Measurements from ENCODE around the gene MYOG. TPM values are rescaled to one million over a fixed set of nuclear protein-coding genes. Genes with fewer than 3 reads are reported as not detected.

MYOG gene
- total and polyA plus RNA-seq, 11 donors = not detected

DNA sequence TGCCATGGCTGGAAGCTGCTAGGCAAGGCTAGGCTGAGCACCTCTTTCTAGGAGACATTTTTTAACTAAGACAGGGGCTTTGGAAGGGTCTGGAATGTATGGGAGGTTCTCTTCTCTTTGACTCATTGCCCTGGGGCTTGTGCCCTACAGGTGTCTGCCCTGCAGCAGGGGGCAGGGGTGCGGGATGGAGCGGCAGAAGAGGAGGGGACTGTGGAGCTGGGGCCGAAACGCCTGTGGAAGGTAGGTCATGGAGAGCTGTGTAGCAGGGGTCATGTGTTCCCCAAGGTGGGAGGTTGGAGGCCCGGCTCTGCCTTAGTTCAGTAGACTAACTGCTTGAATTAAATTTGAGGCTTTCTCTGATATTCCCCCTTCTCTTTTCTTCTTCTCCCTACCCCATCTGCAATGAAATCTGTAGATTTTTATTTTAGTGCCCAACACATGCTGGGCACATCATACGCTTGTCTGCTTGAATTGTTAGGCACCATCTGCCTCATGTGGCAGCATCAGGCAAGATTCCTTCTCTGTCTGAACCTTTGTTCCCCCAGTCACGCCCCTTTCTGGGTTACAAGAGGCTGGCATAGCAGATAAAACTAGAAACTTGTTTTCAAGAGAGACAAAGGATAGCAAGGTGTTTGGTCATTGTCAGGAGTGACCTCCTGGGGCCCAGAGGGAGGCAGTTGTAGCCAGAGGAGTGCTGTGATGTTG, 41.1 kb downstream of the MYOG start:
- ATAC-seq (no peak), DNase-seq (no peak)
- H3K4me3 ChIP-seq = no peak overlapping the region
- intact Hi-C loops (cut with DNase I) = loop anchor here in 6 of 10 donors (5.0 to 10.0 kb wide), 6 partner anchors 38 to 300 kb away; partner anchors contain the start of gene ADORA1 (in 3 of the 6)
- TF ChIP-seq CTCF (IDR thresholded peaks at IDR 0.05) (no peak), POLR2A (IDR thresholded peaks at IDR 0.05) (no peak)
- 87 to 97% (median 93%) methylated on average over 7 of the region's 7 CpGs for WGBS, 4 donors
- peaks cover 0 to 3% (median 0%) of the 10 kb centered on the region in 9 donors for H3K27me3 ChIP-seq
- peaks cover 0 to 37% (median 14%) of the 10 kb centered on the region in 12 donors for H3K4me1 ChIP-seq
- H3K27ac ChIP-seq = no peak overlapping the region
- peaks cover 0 to 26% (median 0%) of the 10 kb centered on the region in 9 donors for H3K36me3 ChIP-seq
- no peaks in the 10 kb centered on the region for H3K9me3 ChIP-seq

GRCh38 chr1:203043830-203044545, 41.8 kb downstream of the MYOG start:
- Histone ChIP-seq H3K4me3 (no peak overlapping the region), H3K27ac (no peak overlapping the region), H3K9me3 (no peaks in the 10 kb centered on the region), H3K27me3 (peaks cover 0 to 5% (median 0%) of the 10 kb centered on the region in 9 donors), H3K4me1 (peaks cover 0 to 44% (median 17%) of the 10 kb centered on the region in 12 donors), H3K36me3 (peaks cover 0 to 26% (median 0%) of the 10 kb centered on the region in 9 donors)
- DNase-seq (no peak), ATAC-seq (no peak)
- no peak for TF ChIP-seq CTCF (IDR thresholded peaks at IDR 0.05)
- TF ChIP-seq POLR2A (IDR thresholded peaks at IDR 0.05) = no peak
- intact Hi-C loops (cut with DNase I) = loop anchor here in 6 of 10 donors (5.0 to 10.0 kb wide), 6 partner anchors 38 to 301 kb away; partner anchors contain the start of gene ADORA1 (in 3 of the 6)
- WGBS, 4 donors = 93 to 99% (median 96%) methylated on average over 13 to 14 of the region's 14 CpGs

- no peak for TF ChIP-seq CTCF (IDR thresholded peaks at IDR 0.05)
- TF ChIP-seq POLR2A (IDR thresholded peaks at IDR 0.05) = no peak
- intact Hi-C loops (cut with DNase I) = loop anchor here in 6 of 10 donors (5.0 to 10.0 kb wide), 6 partner anchors 41 to 303 kb away; partner anchors contain the start of gene ADORA1 (in 3 of the 6)
- H3K27ac ChIP-seq = peak overlapping the region in 1 of 12 donors; percentile 67
- DNase-seq (peak in 1 of 5 donors; percentile 6), ATAC-seq (no peak)
- peaks cover 0 to 5% (median 0%) of the 10 kb centered on the region in 9 donors for H3K27me3 ChIP-seq
- WGBS, 4 donors = 72 to 85% (median 77%) methylated on average over 3 of the region's 3 CpGs
- no peaks in the 10 kb centered on the region for H3K9me3 ChIP-seq
- peaks cover 0 to 61% (median 30%) of the 10 kb centered on the region in 12 donors for H3K4me1 ChIP-seq
- H3K4me3 ChIP-seq = no peak overlapping the region
- peaks cover 0 to 17% (median 0%) of the 10 kb centered on the region in 9 donors for H3K36me3 ChIP-seq
These were observed 44.4 kb downstream of the MYOG start for GRCh38 chr1:203041351-203041932.

All from heart left ventricle (tissue), 16 donors.